RWPE2 (cell line): ENCODE measurements around the gene SLC4A3.

Experiments
- ATAC-seq: fragments of 200-7000 bp; cut with Tn5 transposase; 3 replicates; pipeline ENCODE4 v1.9.1; 2021; ENCODE audit warnings: low read depth
- DNase-seq: peaks from one replicate; pipeline ENCODE4 v3.0.0-alpha.2; 2020; ENCODE audit warnings: low spot score
- H3K27ac ChIP-seq: fragments of 450-650 bp; 2 replicates; pipeline ENCODE4 v1.5.1; 2017; ENCODE audit warnings: mild to moderate bottlenecking; ENCODE audit not compliant: poor library complexity, severe bottlenecking
- H3K27me3 ChIP-seq: fragments of 250-450 bp; sonication (Bioruptor Pico); 2 replicates; pipeline ENCODE4 v1.5.1; 2021; ENCODE audit warnings: mild to moderate bottlenecking, moderate library complexity; ENCODE audit not compliant: insufficient read depth, poor library complexity, severe bottlenecking
- H3K36me3 ChIP-seq: fragments of 250-450 bp; sonication (Bioruptor Pico); 2 replicates; pipeline ENCODE4 v1.5.1; 2020; ENCODE audit warnings: low read depth, mild to moderate bottlenecking, moderate library complexity
- H3K4me1 ChIP-seq: fragments of 250-450 bp; sonication (Bioruptor Pico); 2 replicates; pipeline ENCODE4 v1.5.1; 2021; ENCODE audit warnings: mild to moderate bottlenecking, moderate library complexity; ENCODE audit not compliant: insufficient read depth, poor library complexity, severe bottlenecking
- H3K4me3 ChIP-seq: fragments of 250-450 bp; sonication (Bioruptor Pico); 2 replicates; pipeline ENCODE4 v1.5.1; 2021; ENCODE audit warnings: mild to moderate bottlenecking, moderate library complexity; ENCODE audit not compliant: severe bottlenecking
- H3K9me3 ChIP-seq: fragments of 250-450 bp; sonication (Bioruptor Pico); 2 replicates; pipeline ENCODE4 v1.5.1; 2021; ENCODE audit warnings: mild to moderate bottlenecking, moderate library complexity; ENCODE audit not compliant: severe bottlenecking
- CTCF ChIP-seq: fragments of 450-650 bp; IDR thresholded peaks from one replicate; pipeline ENCODE4 v1.5.1; 2017; ENCODE audit warnings: mild to moderate bottlenecking, moderate library complexity; ENCODE audit not compliant: poor library complexity, severe bottlenecking

The SLC4A3 gene

GRCh38 chr2:219665926-219666325, 38.5 kb downstream of the SLC4A3 start:
- Histone ChIP-seq H3K4me1 (peaks cover 3% of the 10 kb centered on the region), H3K27me3 (no peaks in the 10 kb centered on the region), H3K4me3 (no peak overlapping the region), H3K36me3 (no peaks in the 10 kb centered on the region), H3K27ac (no peak overlapping the region), H3K9me3 (peaks cover 4% of the 10 kb centered on the region)
- no peak for TF ChIP-seq CTCF
- DNase-seq: no peak
- no peak for ATAC-seq

- no peak overlapping the region for H3K4me3 ChIP-seq
- no peaks in the 10 kb centered on the region for H3K9me3 ChIP-seq
- no peaks in the 10 kb centered on the region for H3K36me3 ChIP-seq
- no peak overlapping the region for H3K27ac ChIP-seq
- DNase-seq: no peak
- no peak for TF ChIP-seq CTCF
- no peaks in the 10 kb centered on the region for H3K27me3 ChIP-seq
- ATAC-seq: no peak
- H3K4me1 ChIP-seq: no peaks in the 10 kb centered on the region
Observed at GRCh38 chr2:219668316-219668715, 40.9 kb downstream of the SLC4A3 start.

- no peaks in the 10 kb centered on the region for H3K36me3 ChIP-seq
- H3K9me3 ChIP-seq: no peaks in the 10 kb centered on the region
- ATAC-seq: no peak
- DNase-seq: no peak
- H3K27ac ChIP-seq: no peak overlapping the region
- no peaks in the 10 kb centered on the region for H3K27me3 ChIP-seq
- H3K4me1 ChIP-seq: no peaks in the 10 kb centered on the region
- no peak for TF ChIP-seq CTCF
- H3K4me3 ChIP-seq: no peak overlapping the region
Observed at GRCh38 chr2:219670386-219670785, 43.0 kb downstream of the SLC4A3 start.

GRCh38 chr2:219671279-219671678, 43.8 kb downstream of the SLC4A3 start:
- H3K36me3 ChIP-seq: no peaks in the 10 kb centered on the region
- no peak overlapping the region for H3K27ac ChIP-seq
- H3K27me3 ChIP-seq: no peaks in the 10 kb centered on the region
- DNase-seq: no peak
- no peak for ATAC-seq
- H3K9me3 ChIP-seq: no peaks in the 10 kb centered on the region
- TF ChIP-seq CTCF: no peak
- H3K4me3 ChIP-seq: no peak overlapping the region
- H3K4me1 ChIP-seq: no peaks in the 10 kb centered on the region

- no peak for TF ChIP-seq CTCF
- H3K4me3 ChIP-seq: no peak overlapping the region
- H3K27me3 ChIP-seq: no peaks in the 10 kb centered on the region
- no peaks in the 10 kb centered on the region for H3K4me1 ChIP-seq
- no peak overlapping the region for H3K27ac ChIP-seq
- H3K9me3 ChIP-seq: no peaks in the 10 kb centered on the region
- ATAC-seq (no peak), DNase-seq (no peak)
- H3K36me3 ChIP-seq: no peaks in the 10 kb centered on the region
Observed at GRCh38 chr2:219672406-219672805, 45.0 kb downstream of the SLC4A3 start.
